ENCODE measurements around the gene DYTN. TPM values are rescaled to one million over a fixed set of nuclear protein-coding genes. Genes with fewer than 3 reads are reported as not detected.
A peak's percentile ranks its signal among the peaks of the same experiment; 100 is the strongest.

DYTN gene
- total and polyA plus RNA-seq, 5 donors: not detected

GRCh38 chr2:206698811-206699210, 19.4 kb downstream of the DYTN start:
- no peak for ATAC-seq
- Histone ChIP-seq H3K27me3 (ENCODE audit: control insufficient read depth, insufficient read depth) (no peaks in the 10 kb centered on the region), H3K4me1 (ENCODE audit: control insufficient read depth, insufficient read depth, low read length) (no peaks in the 10 kb centered on the region), H3K27ac (ENCODE audit: low read length) (no peak overlapping the region), H3K4me3 (ENCODE audit: low read length) (no peak overlapping the region), H3K9me3 (ENCODE audit: control insufficient read depth, low read length) (no peaks in the 10 kb centered on the region)
- DNase-seq: no peak
- intact Hi-C loops (cut with DNase I): loop anchor here in 3 of 4 donors (10.0 kb wide), 3 partner anchors 86 to 776 kb away; no protein-coding TSS in a partner anchor
- 93% methylated on average over 3 of the region's 3 CpGs for WGBS

GRCh38 chr2:206696910-206697309, 21.3 kb downstream of the DYTN start:
- no peak overlapping the region for H3K27ac ChIP-seq (ENCODE audit: low read length)
- H3K9me3 ChIP-seq (ENCODE audit: control insufficient read depth, low read length): no peaks in the 10 kb centered on the region
- H3K4me3 ChIP-seq (ENCODE audit: low read length): no peak overlapping the region
- intact Hi-C loops (cut with DNase I): loop anchor here in 3 of 4 donors (10.0 kb wide), 3 partner anchors 88 to 778 kb away; no protein-coding TSS in a partner anchor
- DNase-seq (no peak), ATAC-seq (no peak)
- no peaks in the 10 kb centered on the region for H3K4me1 ChIP-seq (ENCODE audit: control insufficient read depth, insufficient read depth, low read length)
- H3K27me3 ChIP-seq (ENCODE audit: control insufficient read depth, insufficient read depth): no peaks in the 10 kb centered on the region

GRCh38 chr2:206693399-206694137, 24.6 kb downstream of the DYTN start:
- H3K4me1 ChIP-seq (ENCODE audit: control insufficient read depth, insufficient read depth, low read length): no peaks in the 10 kb centered on the region

GRCh38 chr2:206692971-206693370, 25.2 kb downstream of the DYTN start:
- intact Hi-C loops (cut with DNase I): loop anchor here in 3 of 4 donors (5.0 to 10.0 kb wide), 5 partner anchors 69 to 782 kb away; no protein-coding TSS in a partner anchor
- no peaks in the 10 kb centered on the region for H3K4me1 ChIP-seq (ENCODE audit: control insufficient read depth, insufficient read depth, low read length)
- H3K27me3 ChIP-seq (ENCODE audit: control insufficient read depth, insufficient read depth): no peaks in the 10 kb centered on the region
- no peak overlapping the region for H3K27ac ChIP-seq (ENCODE audit: low read length)
- WGBS: 79% methylated on average over 7 of the region's 7 CpGs
- DNase-seq (no peak), ATAC-seq (no peak)
- H3K9me3 ChIP-seq (ENCODE audit: control insufficient read depth, low read length): no peaks in the 10 kb centered on the region
- no peak overlapping the region for H3K4me3 ChIP-seq (ENCODE audit: low read length)

More at GRCh38 chr2:206693399-206694137, 24.6 kb downstream of the DYTN start:
- H3K27ac ChIP-seq (ENCODE audit: low read length): no peak overlapping the region
- ATAC-seq (peak; percentile 29 to 65), DNase-seq (no peak)
- WGBS: 33% methylated on average over 5 of the region's 5 CpGs
- no peaks in the 10 kb centered on the region for H3K9me3 ChIP-seq (ENCODE audit: control insufficient read depth, low read length)
- H3K27me3 ChIP-seq (ENCODE audit: control insufficient read depth, insufficient read depth): no peaks in the 10 kb centered on the region
- intact Hi-C loops (cut with DNase I): loop anchor here in 3 of 4 donors (5.0 to 10.0 kb wide), 5 partner anchors 69 to 781 kb away; no protein-coding TSS in a partner anchor
- no peak overlapping the region for H3K4me3 ChIP-seq (ENCODE audit: low read length)

- H3K27me3 ChIP-seq (ENCODE audit: control insufficient read depth, insufficient read depth): no peaks in the 10 kb centered on the region
These were observed 29.2 kb downstream of the DYTN start for GRCh38 chr2:206688990-206689389.

GRCh38 chr2:206688453-206688852, 29.7 kb downstream of the DYTN start:
- Histone ChIP-seq H3K4me3 (ENCODE audit: low read length) (no peak overlapping the region), H3K27ac (ENCODE audit: low read length) (no peak overlapping the region), H3K4me1 (ENCODE audit: control insufficient read depth, insufficient read depth, low read length) (no peaks in the 10 kb centered on the region), H3K27me3 (ENCODE audit: control insufficient read depth, insufficient read depth) (no peaks in the 10 kb centered on the region), H3K9me3 (ENCODE audit: control insufficient read depth, low read length) (no peaks in the 10 kb centered on the region)
- intact Hi-C loops (cut with DNase I): loop anchor here in 1 of 4 donors (5.0 kb wide), 1 partner anchor 509 kb away; no protein-coding TSS in a partner anchor
- WGBS: 61% methylated on average over 2 of the region's 2 CpGs
- ATAC-seq (no peak), DNase-seq (no peak)

More at GRCh38 chr2:206688990-206689389, 29.2 kb downstream of the DYTN start:
- ATAC-seq (no peak), DNase-seq (no peak)
- H3K27ac ChIP-seq (ENCODE audit: low read length): no peak overlapping the region
- no peaks in the 10 kb centered on the region for H3K9me3 ChIP-seq (ENCODE audit: control insufficient read depth, low read length)
- intact Hi-C loops (cut with DNase I): loop anchor here in 1 of 4 donors (5.0 kb wide), 1 partner anchor 508 kb away; no protein-coding TSS in a partner anchor
- WGBS: 66% methylated on average over 1 of the region's 1 CpG
- no peaks in the 10 kb centered on the region for H3K4me1 ChIP-seq (ENCODE audit: control insufficient read depth, insufficient read depth, low read length)
- no peak overlapping the region for H3K4me3 ChIP-seq (ENCODE audit: low read length)

GRCh38 chr2:206683546-206683945, 34.6 kb downstream of the DYTN start:
- H3K27ac ChIP-seq (ENCODE audit: low read length): no peak overlapping the region
- intact Hi-C loops (cut with DNase I): no loop called here
- no peaks in the 10 kb centered on the region for H3K4me1 ChIP-seq (ENCODE audit: control insufficient read depth, insufficient read depth, low read length)
- no peaks in the 10 kb centered on the region for H3K27me3 ChIP-seq (ENCODE audit: control insufficient read depth, insufficient read depth)
- DNase-seq (no peak), ATAC-seq (no peak)
- H3K4me3 ChIP-seq (ENCODE audit: low read length): no peak overlapping the region
- H3K9me3 ChIP-seq (ENCODE audit: control insufficient read depth, low read length): no peaks in the 10 kb centered on the region
- 91% methylated on average over 4 of the region's 4 CpGs for WGBS

GRCh38 chr2:206670531-206671319, 47.5 kb downstream of the DYTN start:
- Histone ChIP-seq H3K9me3 (ENCODE audit: control insufficient read depth, low read length) (no peaks in the 10 kb centered on the region), H3K4me1 (ENCODE audit: control insufficient read depth, insufficient read depth, low read length) (no peaks in the 10 kb centered on the region), H3K4me3 (ENCODE audit: low read length) (no peak overlapping the region), H3K27me3 (ENCODE audit: control insufficient read depth, insufficient read depth) (no peaks in the 10 kb centered on the region), H3K27ac (ENCODE audit: low read length) (no peak overlapping the region)
- intact Hi-C loops (cut with DNase I): no loop called here
- ATAC-seq (no peak), DNase-seq (no peak)
- 83% methylated on average over 7 of the region's 7 CpGs for WGBS

GRCh38 chr2:206665251-206665650, 52.9 kb downstream of the DYTN start:
- Histone ChIP-seq H3K4me3 (ENCODE audit: low read length) (no peak overlapping the region), H3K27me3 (ENCODE audit: control insufficient read depth, insufficient read depth) (no peaks in the 10 kb centered on the region), H3K27ac (ENCODE audit: low read length) (no peak overlapping the region), H3K9me3 (ENCODE audit: control insufficient read depth, low read length) (no peaks in the 10 kb centered on the region), H3K4me1 (ENCODE audit: control insufficient read depth, insufficient read depth, low read length) (no peaks in the 10 kb centered on the region)
- DNase-seq (no peak), ATAC-seq (no peak)
- 83% methylated on average over 3 of the region's 3 CpGs for WGBS
- intact Hi-C loops (cut with DNase I): no loop called here

- Histone ChIP-seq H3K4me1 (ENCODE audit: control insufficient read depth, insufficient read depth, low read length) (no peaks in the 10 kb centered on the region), H3K27ac (ENCODE audit: low read length) (no peak overlapping the region), H3K9me3 (ENCODE audit: control insufficient read depth, low read length) (no peaks in the 10 kb centered on the region), H3K4me3 (ENCODE audit: low read length) (no peak overlapping the region), H3K27me3 (ENCODE audit: control insufficient read depth, insufficient read depth) (no peaks in the 10 kb centered on the region)
- WGBS: 75% methylated on average over 1 of the region's 1 CpG
- DNase-seq (no peak), ATAC-seq (no peak)
- intact Hi-C loops (cut with DNase I): no loop called here
These were observed 61.1 kb downstream of the DYTN start for GRCh38 chr2:206657087-206657486.

- Histone ChIP-seq H3K27me3 (ENCODE audit: control insufficient read depth, insufficient read depth) (no peaks in the 10 kb centered on the region), H3K9me3 (ENCODE audit: control insufficient read depth, low read length) (no peaks in the 10 kb centered on the region), H3K4me1 (ENCODE audit: control insufficient read depth, insufficient read depth, low read length) (no peaks in the 10 kb centered on the region), H3K27ac (ENCODE audit: low read length) (no peak overlapping the region), H3K4me3 (ENCODE audit: low read length) (no peak overlapping the region)
- 64% methylated on average over 1 of the region's 1 CpG for WGBS
- intact Hi-C loops (cut with DNase I): no loop called here
- ATAC-seq (no peak), DNase-seq (no peak)
These were observed 70.2 kb downstream of the DYTN start for GRCh38 chr2:206647985-206648384.
